Stimulated activated memory B cell treated with anti-CD40 and anti-IgM and Interleukin-4, amounts not matched to agents 10 μg/mL and 1 μg/mL and 100 μg/mL, for 72 hours (primary cell): Measurements from ENCODE around the gene LYL1.

Experiments
- ATAC-seq: fragments of 150-1000 bp; cut with Tn5 transposase; 2 replicates; pipeline ENCODE4 v1.10.0; 2021
- H3K27ac Mint-ChIP-seq: one replicate; pipeline ENCODE4 v1.8.0; 2022; ENCODE audit warnings: mild to moderate bottlenecking, mixed read lengths
- H3K27me3 Mint-ChIP-seq: one replicate; pipeline ENCODE4 v1.8.0; 2022; ENCODE audit warnings: mixed read lengths
- H3K36me3 Mint-ChIP-seq: one replicate; pipeline ENCODE4 v1.8.0; 2022; ENCODE audit warnings: mixed read lengths
- H3K4me1 Mint-ChIP-seq: one replicate; pipeline ENCODE4 v1.8.0; 2022; ENCODE audit warnings: mixed read lengths
- H3K4me3 Mint-ChIP-seq: one replicate; pipeline ENCODE4 v1.8.0; 2022; ENCODE audit warnings: mild to moderate bottlenecking, moderate library complexity, mixed read lengths
- H3K9me3 Mint-ChIP-seq: one replicate; pipeline ENCODE4 v1.8.0; 2022; ENCODE audit warnings: mixed read lengths

Gene LYL1

DNA sequence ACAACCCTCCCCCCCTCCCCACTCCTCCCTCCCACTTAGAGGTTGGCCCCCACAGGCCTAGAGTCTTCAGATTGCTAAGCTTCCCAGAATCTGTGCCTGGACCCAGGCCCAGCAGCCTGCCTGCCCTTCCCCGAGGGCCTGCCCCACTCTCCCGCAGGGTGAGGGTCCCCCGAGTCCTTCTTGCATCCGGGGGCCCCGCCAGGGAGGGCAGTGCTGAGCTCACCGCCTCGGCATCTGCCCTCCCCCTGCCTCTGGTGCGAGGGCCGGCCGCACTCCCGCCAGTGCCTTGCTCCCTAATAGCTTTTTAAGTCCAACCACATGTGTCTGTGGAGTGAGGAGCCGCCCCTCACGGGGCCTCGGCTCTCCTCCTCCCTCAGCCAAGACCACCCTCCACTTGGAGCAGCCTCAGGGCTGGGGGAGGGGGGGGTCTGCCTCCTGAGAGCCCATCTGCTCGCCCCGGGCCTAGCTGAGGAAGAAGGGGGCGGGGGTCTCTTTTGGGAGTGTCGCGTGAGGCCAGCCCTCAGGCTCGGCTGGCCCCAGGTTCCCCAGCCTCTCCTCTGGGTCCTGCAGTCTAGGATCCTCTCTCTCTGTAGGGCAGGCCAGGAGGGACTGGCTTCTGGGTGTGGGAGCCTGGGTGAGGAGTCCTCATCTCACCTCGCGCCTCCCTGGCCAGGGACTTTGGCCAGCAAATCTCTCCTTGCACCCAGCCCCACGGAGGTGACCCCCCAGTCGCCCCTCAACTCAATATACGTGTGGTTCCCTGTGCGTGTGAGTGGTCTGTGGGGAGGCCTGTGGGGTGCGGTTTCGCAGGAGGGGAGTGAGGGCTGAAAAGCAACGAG, 47.2 kb downstream of the LYL1 start:
- no peak for ATAC-seq
- Mint-ChIP-seq H3K4me1 (peaks cover 16% of the 10 kb centered on the region), H3K9me3 (no peaks in the 10 kb centered on the region), H3K27me3 (peaks cover 65% of the 10 kb centered on the region), H3K4me3 (no peak overlapping the region), H3K27ac (no peak overlapping the region), H3K36me3 (no peaks in the 10 kb centered on the region)

DNA sequence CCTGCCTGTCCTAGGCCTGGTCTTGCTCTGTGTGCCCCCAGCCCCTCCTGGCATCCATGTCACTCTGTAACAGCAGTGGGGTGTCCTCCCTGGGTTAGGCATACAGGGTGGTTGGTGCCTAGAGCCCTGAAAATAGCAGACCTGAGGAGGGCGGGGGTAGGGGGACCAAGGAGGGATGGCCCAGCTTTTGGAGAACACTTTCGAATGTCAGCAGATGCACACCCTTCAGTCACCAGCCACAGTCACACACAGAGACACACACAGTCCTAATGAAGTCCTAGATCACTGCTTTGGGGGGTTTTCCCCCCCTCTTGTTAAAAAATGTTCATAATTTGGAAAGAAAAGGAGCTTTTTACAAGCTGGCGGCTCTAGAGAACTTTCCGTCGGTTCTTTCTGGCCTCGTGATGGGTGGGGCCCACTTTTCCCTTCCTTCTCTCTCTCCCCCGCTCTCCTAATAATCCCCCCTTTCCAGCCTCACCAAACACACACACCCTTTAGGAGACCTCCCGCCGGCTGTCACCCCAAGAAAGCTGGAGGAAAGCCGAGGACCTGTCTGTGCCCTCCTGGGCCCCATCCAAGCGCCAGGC, 47.9 kb downstream of the LYL1 start:
- no peak for ATAC-seq
- H3K27ac Mint-ChIP-seq = no peak overlapping the region
- H3K36me3 Mint-ChIP-seq = no peaks in the 10 kb centered on the region
- peaks cover 65% of the 10 kb centered on the region for H3K27me3 Mint-ChIP-seq
- peaks cover 16% of the 10 kb centered on the region for H3K4me1 Mint-ChIP-seq
- no peaks in the 10 kb centered on the region for H3K9me3 Mint-ChIP-seq
- H3K4me3 Mint-ChIP-seq = no peak overlapping the region

DNA sequence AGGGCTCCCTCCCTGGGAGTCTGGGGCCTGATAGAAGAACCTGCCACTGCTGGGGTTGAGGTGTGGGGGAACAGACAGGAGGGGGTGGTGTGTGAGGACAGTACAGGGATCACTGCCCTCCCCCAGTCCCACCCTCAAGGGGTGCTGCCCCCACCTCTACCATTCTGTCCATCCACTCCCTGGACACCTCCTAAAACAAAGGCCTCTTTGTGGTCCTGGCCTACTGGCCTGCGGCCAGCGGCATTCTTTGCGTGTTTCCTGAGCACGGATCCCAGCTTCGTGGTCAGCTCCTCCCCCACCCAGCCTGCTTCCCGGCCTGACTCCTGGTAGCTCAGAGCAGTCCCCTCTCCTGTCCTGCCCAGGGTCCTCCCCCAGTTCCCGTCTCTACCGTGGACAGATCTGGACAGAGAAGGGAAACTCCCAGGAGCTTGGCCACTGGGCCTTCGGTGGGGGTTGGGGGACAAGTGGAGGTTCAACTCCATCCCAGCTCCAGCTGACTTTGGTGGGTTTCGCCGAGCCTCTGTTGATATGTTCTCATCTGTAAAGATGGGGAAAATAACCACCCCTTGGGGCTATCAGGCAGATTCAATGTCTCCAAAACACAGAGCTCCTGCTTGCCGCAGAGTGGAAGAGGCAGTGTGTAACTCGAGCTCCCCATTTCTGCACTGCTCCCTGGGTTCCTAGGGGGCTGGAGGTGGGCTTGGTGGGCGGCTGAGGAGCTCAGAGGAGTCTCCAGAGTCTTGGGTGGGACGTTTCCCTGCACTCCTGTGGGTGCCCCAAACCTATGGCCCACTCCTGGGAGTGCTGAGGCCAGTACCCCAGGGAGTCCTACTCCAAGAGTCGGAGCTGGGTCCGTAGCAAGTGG, 48.7 kb downstream of the LYL1 start:
- H3K27me3 Mint-ChIP-seq = peaks cover 58% of the 10 kb centered on the region
- no peak overlapping the region for H3K27ac Mint-ChIP-seq
- peaks cover 16% of the 10 kb centered on the region for H3K4me1 Mint-ChIP-seq
- no peak for ATAC-seq
- no peaks in the 10 kb centered on the region for H3K36me3 Mint-ChIP-seq
- H3K9me3 Mint-ChIP-seq = no peaks in the 10 kb centered on the region
- no peak overlapping the region for H3K4me3 Mint-ChIP-seq

DNA sequence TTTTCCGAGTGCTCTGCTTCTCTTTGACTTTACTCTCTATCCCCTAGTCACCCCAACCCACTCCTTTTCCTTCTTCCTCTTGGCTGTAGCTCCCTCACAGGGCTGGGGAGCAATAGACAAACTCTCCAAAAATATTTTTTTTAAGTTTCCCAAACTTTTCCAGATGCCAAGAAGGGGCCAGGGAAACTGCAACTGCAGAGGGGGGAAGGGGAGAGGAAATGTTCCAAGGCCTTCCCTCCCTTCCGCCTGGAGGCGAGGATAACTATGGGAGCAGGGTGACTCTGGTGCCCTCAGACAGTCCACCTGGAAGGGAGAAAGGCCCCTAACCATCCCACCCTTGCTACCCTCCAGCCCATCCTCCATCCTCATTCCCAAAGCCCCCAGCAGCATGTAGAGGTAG, 49.4 kb downstream of the LYL1 start:
- Mint-ChIP-seq H3K9me3 (no peaks in the 10 kb centered on the region), H3K27ac (no peak overlapping the region), H3K4me3 (no peak overlapping the region), H3K4me1 (peaks cover 16% of the 10 kb centered on the region), H3K36me3 (no peaks in the 10 kb centered on the region), H3K27me3 (peaks cover 60% of the 10 kb centered on the region)
- ATAC-seq = no peak

DNA sequence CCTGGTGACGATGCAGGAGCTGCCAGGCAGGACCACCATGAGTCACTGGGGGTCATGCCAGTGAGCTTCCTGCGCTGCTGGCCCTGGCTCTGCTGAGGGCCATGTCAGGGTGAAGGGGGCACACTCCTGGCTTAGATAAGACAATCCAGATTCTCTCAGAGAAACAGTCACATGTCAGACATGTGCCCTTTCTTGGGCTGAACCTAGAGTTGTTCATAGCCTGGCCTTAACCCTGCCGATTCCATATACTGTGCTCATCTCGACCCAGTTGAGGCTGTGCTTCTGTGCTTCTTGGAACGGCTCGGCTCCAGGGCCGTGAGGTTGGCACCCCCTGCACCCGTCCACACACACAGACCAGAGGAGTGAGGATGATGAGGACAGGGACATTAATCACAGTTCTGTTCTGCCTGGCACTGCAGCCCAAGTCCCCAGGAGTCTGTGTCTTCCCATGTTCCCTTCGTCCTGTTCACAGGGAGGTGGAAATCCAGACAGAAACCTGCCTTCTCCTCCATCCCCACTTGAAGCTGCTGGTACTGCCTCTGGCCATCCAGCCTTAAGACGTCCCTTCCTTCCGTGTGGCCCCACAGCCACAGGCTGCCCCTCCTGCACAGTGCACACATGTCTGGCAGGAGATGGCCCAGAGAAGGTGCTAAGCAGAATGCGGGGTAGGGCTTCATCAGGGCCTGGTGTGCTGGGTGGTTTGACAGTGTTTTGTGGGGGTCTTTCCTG, 50.0 kb downstream of the LYL1 start:
- Mint-ChIP-seq H3K27ac (no peak overlapping the region), H3K36me3 (no peaks in the 10 kb centered on the region), H3K9me3 (no peaks in the 10 kb centered on the region), H3K4me1 (peaks cover 16% of the 10 kb centered on the region), H3K4me3 (no peak overlapping the region), H3K27me3 (peaks cover 67% of the 10 kb centered on the region)
- ATAC-seq = no peak

DNA sequence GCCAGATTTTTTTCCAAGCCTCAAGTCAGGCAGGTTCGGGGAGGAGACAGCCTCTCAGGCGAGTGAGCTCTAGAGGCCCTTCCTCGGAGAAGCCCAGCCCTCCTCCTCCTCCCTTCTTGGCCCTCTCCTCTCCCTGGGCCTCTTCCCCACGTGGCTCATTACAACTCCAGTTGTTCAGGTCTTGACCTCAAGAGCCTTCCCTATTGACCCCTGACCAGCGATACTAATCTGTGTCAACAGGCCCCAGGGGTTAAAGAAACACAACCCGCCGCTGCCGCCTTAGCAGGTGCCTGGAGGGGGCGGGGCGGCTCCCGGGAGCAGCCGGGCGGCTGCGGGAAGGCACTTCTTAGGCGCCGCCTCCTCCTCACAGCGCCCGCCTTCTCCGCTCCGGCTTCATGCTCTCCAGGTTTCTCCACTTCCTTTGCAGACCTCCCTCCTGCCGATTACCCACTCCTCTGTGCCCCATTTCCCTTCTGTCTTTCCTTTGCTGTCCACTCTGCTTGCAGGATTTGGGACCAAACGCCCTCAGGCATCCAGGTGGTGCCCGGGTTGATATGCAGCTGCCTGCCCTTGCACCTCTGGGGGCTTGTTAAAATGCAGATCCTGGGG, 51.0 kb downstream of the LYL1 start:
- Mint-ChIP-seq H3K4me1 (peaks cover 16% of the 10 kb centered on the region), H3K9me3 (no peaks in the 10 kb centered on the region), H3K27me3 (peaks cover 76% of the 10 kb centered on the region), H3K27ac (no peak overlapping the region), H3K36me3 (no peaks in the 10 kb centered on the region), H3K4me3 (peak overlapping the region; percentile 1)
- no peak for ATAC-seq

DNA sequence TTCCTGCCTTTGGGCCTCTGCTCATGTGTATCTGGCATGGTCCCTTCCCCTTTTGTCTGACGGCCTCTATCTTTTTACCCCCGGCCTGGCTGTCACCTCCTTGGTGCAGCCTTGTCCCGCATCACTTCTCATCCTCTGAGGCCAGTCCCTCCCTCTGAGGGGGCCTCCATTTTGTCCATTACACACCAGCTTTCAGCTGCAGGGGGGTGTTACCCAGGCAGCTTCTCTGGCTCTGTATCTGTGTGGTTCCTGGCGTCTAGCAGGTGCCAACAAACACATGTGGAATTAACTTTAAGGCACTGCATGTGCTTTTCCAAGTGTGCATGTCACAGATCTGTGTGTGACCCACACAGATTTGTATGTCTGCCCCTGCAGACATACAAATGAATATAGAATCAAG, 52.4 kb downstream of the LYL1 start:
- H3K9me3 Mint-ChIP-seq = no peaks in the 10 kb centered on the region
- H3K27me3 Mint-ChIP-seq = peaks cover 80% of the 10 kb centered on the region
- H3K4me1 Mint-ChIP-seq = peaks cover 12% of the 10 kb centered on the region
- H3K27ac Mint-ChIP-seq = no peak overlapping the region
- no peaks in the 10 kb centered on the region for H3K36me3 Mint-ChIP-seq
- ATAC-seq = no peak
- H3K4me3 Mint-ChIP-seq = no peak overlapping the region
